Trophoblast cell (in vitro differentiated cells and primary cell): ENCODE results near the gene TRIM46.
"Not testable (repeated sequence)": the region's sequence is repeated elsewhere in the genome, so short reads cannot be mapped to it uniquely, and the experiment has no call there.

ENCODE experiments used
- DNase-seq, 2 donors: peaks; one replicate each; pipeline ENCODE4 v3.0.0-alpha.2; 2016
- H2AFZ ChIP-seq: 2 replicates; pipeline ENCODE4 v1.6.1; 2013; ENCODE audit warnings: low read length, moderate library complexity, mild to moderate bottlenecking; ENCODE audit not compliant: insufficient read depth, poor library complexity
- H2AK5ac ChIP-seq: 2 replicates; pipeline ENCODE4 v1.6.1; 2013; ENCODE audit warnings: mild to moderate bottlenecking, low read length
- H2BK120ac ChIP-seq: 2 replicates; pipeline ENCODE4 v1.6.1; 2013; ENCODE audit warnings: low read length, mild to moderate bottlenecking, moderate library complexity; ENCODE audit not compliant: insufficient read depth, poor library complexity
- H2BK12ac ChIP-seq: 2 replicates; pipeline ENCODE4 v1.6.1; 2013; ENCODE audit warnings: mild to moderate bottlenecking, low read length, moderate library complexity
- H2BK5ac ChIP-seq: 2 replicates; pipeline ENCODE4 v1.6.1; 2013; ENCODE audit warnings: low read length, low read depth, moderate library complexity, mild to moderate bottlenecking; ENCODE audit not compliant: poor library complexity
- H3K14ac ChIP-seq: 2 replicates; pipeline ENCODE4 v1.6.1; 2013; ENCODE audit warnings: mild to moderate bottlenecking, low read length
- H3K18ac ChIP-seq: 2 replicates; pipeline ENCODE4 v1.6.1; 2013; ENCODE audit warnings: mild to moderate bottlenecking, low read length
- H3K23ac ChIP-seq: 2 replicates; pipeline ENCODE4 v1.6.1; 2013; ENCODE audit warnings: low read length
- H3K27ac ChIP-seq: 2 replicates; pipeline ENCODE4 v1.5.1; 2013; ENCODE audit warnings: low read depth, mild to moderate bottlenecking, inconsistent platforms, low read length, moderate library complexity
- H3K27me3 ChIP-seq: 2 replicates; pipeline ENCODE4 v1.6.1; 2013; ENCODE audit warnings: inconsistent platforms, mild to moderate bottlenecking, low read length, moderate library complexity; ENCODE audit not compliant: insufficient read depth
- H3K36me3 ChIP-seq, 2 experiments: 1 replicate in 1 of 2; 2 replicates in 1 of 2; pipeline ENCODE4 v1.6.1; 2013; ENCODE audit warnings: low read length in 2 of 2, mild to moderate bottlenecking in 2 of 2, moderate library complexity in 1 of 2; ENCODE audit not compliant: insufficient read depth in 2 of 2, control insufficient read depth in 1 of 2
- H3K4ac ChIP-seq: 2 replicates; pipeline ENCODE4 v1.6.1; 2013; ENCODE audit warnings: low read depth, mild to moderate bottlenecking, low read length, moderate library complexity
- H3K4me1 ChIP-seq, 2 experiments: 1 replicate in 1 of 2; 2 replicates in 1 of 2; pipeline ENCODE4 v1.6.1; 2013; ENCODE audit warnings: low read length in 2 of 2, mild to moderate bottlenecking in 2 of 2, moderate library complexity in 1 of 2; ENCODE audit not compliant: insufficient read depth in 2 of 2, control insufficient read depth in 1 of 2
- H3K4me2 ChIP-seq: 2 replicates; pipeline ENCODE4 v1.6.1; 2013; ENCODE audit warnings: inconsistent platforms, mild to moderate bottlenecking, low read length, moderate library complexity
- H3K4me3 ChIP-seq: 2 replicates; pipeline ENCODE4 v1.5.1; 2013; ENCODE audit warnings: mild to moderate bottlenecking, low read depth, low read length, inconsistent platforms
- H3K79me1 ChIP-seq: one replicate; pipeline ENCODE4 v1.6.1; 2013; ENCODE audit warnings: low read length
- H3K79me2 ChIP-seq: 2 replicates; pipeline ENCODE4 v1.6.1; 2013; ENCODE audit warnings: low read length, mild to moderate bottlenecking; ENCODE audit not compliant: control insufficient read depth, insufficient read depth, poor library complexity
- H3K9ac ChIP-seq: 2 replicates; pipeline ENCODE4 v1.6.1; 2013; ENCODE audit warnings: mild to moderate bottlenecking, low read length
- H3K9me3 ChIP-seq: 2 replicates; pipeline ENCODE4 v1.6.1; 2013; ENCODE audit warnings: low read depth, mild to moderate bottlenecking, control low read depth, inconsistent platforms, low read length; ENCODE audit not compliant: insufficient read depth
- H4K12ac ChIP-seq: 2 replicates; pipeline ENCODE4 v1.6.1; 2013; ENCODE audit warnings: low read depth, mild to moderate bottlenecking, low read length, moderate library complexity
- H4K8ac ChIP-seq: 2 replicates; pipeline ENCODE4 v1.6.1; 2013; ENCODE audit warnings: low read depth, mild to moderate bottlenecking, low read length, moderate library complexity
- H4K91ac ChIP-seq: one replicate; pipeline ENCODE4 v1.6.1; 2013; ENCODE audit warnings: low read depth, mild to moderate bottlenecking, low read length, moderate library complexity
- WGBS: extraction: QIAGEN DNeasy Blood & Tissue Kit; methylation state at CpG from one replicate; pipeline ENCODE4 v1.1.7; 2013; ENCODE audit warnings: missing lambda C conversion rate; ENCODE audit not compliant: insufficient read length, insufficient coverage; ENCODE audit errors: extremely low coverage; 5-methylcytosine and 5-hydroxymethylcytosine counted together

Gene TRIM46

DNA sequence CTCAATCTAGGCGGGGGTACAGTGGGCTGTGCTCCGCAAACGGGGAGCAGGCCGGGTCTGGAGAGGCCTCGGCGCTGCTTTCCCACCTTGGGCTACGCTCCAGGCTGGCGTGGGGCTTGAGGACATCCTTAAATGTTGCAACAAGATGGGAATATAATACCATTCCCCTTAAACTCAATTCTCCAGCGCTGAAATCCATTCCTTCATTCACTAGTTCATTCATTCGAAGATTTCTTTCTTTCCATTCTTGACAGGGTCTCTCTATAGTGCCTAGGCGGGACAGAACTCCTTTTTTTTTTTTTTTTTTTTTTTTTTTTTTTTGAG is 33.1 kb upstream of the TRIM46 start:
- Histone ChIP-seq H3K79me1 (peaks cover 16% of the 10 kb centered on the region), H3K79me2 (peaks cover 12% of the 10 kb centered on the region), H3K18ac (peak overlapping the region; percentile 51), H3K36me3 (peaks cover 7 to 10% of the 10 kb centered on the region in 2 experiments), H3K4me2 (peak overlapping the region; percentile 96), H4K8ac (peak overlapping the region; percentile 87), H4K91ac (no peak overlapping the region), H2AK5ac (no peak overlapping the region), H2BK5ac (no peak overlapping the region), H3K4me1 (peaks cover 7 to 10% of the 10 kb centered on the region in 2 experiments), H3K14ac (no peak overlapping the region), H2BK12ac (no peak overlapping the region), H3K27ac (no peak overlapping the region), H3K4me3 (no peak overlapping the region), H4K12ac (peak overlapping the region; percentile 37), H2BK120ac (no peak overlapping the region), H3K23ac (no peak overlapping the region), H2AFZ (peak overlapping the region; percentile 96), H3K9ac (no peak overlapping the region), H3K27me3 (no peaks in the 10 kb centered on the region), H3K9me3 (no peaks in the 10 kb centered on the region), H3K4ac (no peak overlapping the region)
- DNase-seq = no peak
- 100% methylated on average over 2 of the region's 11 CpGs for WGBS

DNA sequence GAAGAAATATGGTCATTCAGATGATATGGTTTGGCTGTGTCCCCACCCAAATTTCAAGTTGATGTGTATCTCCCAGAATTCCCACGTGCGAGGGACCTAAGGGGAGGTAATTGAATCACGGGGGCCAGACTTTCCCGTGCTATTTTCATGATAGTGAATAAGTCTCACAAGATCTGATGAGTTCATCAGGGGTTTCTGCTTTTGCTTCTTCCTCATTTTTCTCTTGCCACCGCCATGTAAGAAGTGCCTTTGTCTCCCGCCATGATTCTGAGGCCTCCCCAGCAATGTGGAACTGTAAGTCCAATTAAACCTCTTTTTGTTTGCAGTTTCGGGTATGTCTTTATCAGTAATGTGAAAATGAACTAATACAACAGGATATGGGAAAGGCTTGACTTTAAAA is 31.9 kb upstream of the TRIM46 start:
- no peak overlapping the region for H3K4ac ChIP-seq
- no peak overlapping the region for H3K9ac ChIP-seq
- WGBS = no CpG with 5 or more reads among the region's 7 CpGs
- no peak overlapping the region for H3K4me2 ChIP-seq
- H3K23ac ChIP-seq = no peak overlapping the region
- H3K9me3 ChIP-seq = no peaks in the 10 kb centered on the region
- H3K4me3 ChIP-seq = no peak overlapping the region
- no peak overlapping the region for H2BK12ac ChIP-seq
- H3K79me2 ChIP-seq = peaks cover 8% of the 10 kb centered on the region
- no peak overlapping the region for H2BK5ac ChIP-seq
- H4K91ac ChIP-seq = no peak overlapping the region
- H3K36me3 ChIP-seq = peaks cover 7 to 10% of the 10 kb centered on the region in 2 experiments
- no peak overlapping the region for H2AFZ ChIP-seq
- no peak overlapping the region for H3K27ac ChIP-seq
- H3K27me3 ChIP-seq = no peaks in the 10 kb centered on the region
- H3K4me1 ChIP-seq = peaks cover 5 to 8% of the 10 kb centered on the region in 2 experiments
- no peak overlapping the region for H4K12ac ChIP-seq
- no peak overlapping the region for H4K8ac ChIP-seq
- no peak for DNase-seq
- H3K18ac ChIP-seq = no peak overlapping the region
- peaks cover 8% of the 10 kb centered on the region for H3K79me1 ChIP-seq
- H2BK120ac ChIP-seq = no peak overlapping the region
- H3K14ac ChIP-seq = no peak overlapping the region
- no peak overlapping the region for H2AK5ac ChIP-seq

DNA sequence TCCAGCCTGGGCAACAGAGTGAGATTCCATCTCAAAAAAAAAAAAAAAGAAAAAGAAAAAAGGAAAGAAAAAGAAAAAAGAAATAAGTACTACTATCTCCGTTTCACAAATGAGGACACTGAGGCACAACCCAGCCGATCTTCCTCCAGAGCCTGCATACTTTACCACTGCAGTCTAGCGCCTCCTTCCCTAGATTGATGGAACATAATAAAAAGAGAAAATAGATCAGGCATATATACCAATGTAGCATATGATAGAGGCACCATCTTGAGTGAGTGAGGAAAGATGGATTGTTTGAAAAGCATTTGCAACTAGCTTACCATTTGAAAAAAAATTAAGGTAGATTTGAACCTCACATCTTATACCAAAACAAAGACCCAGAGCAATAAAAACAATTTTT is 28.2 kb upstream of the TRIM46 start:
- no peak for DNase-seq
- Histone ChIP-seq H3K9me3 (no peaks in the 10 kb centered on the region), H3K9ac (no peak overlapping the region), H3K4ac (no peak overlapping the region), H4K12ac (no peak overlapping the region), H4K8ac (no peak overlapping the region), H2AK5ac (no peak overlapping the region), H2AFZ (no peak overlapping the region), H2BK12ac (no peak overlapping the region), H2BK120ac (no peak overlapping the region), H3K79me2 (no peaks in the 10 kb centered on the region), H3K4me2 (no peak overlapping the region), H4K91ac (no peak overlapping the region), H2BK5ac (no peak overlapping the region), H3K4me3 (no peak overlapping the region), H3K4me1 (peaks cover 1% of the 10 kb centered on the region in 2 experiments), H3K18ac (no peak overlapping the region), H3K23ac (no peak overlapping the region), H3K36me3 (no peaks in the 10 kb centered on the region), H3K27me3 (no peaks in the 10 kb centered on the region), H3K79me1 (no peaks in the 10 kb centered on the region), H3K27ac (no peak overlapping the region), H3K14ac (no peak overlapping the region)
- WGBS = no CpG with 5 or more reads among the region's 3 CpGs

DNA sequence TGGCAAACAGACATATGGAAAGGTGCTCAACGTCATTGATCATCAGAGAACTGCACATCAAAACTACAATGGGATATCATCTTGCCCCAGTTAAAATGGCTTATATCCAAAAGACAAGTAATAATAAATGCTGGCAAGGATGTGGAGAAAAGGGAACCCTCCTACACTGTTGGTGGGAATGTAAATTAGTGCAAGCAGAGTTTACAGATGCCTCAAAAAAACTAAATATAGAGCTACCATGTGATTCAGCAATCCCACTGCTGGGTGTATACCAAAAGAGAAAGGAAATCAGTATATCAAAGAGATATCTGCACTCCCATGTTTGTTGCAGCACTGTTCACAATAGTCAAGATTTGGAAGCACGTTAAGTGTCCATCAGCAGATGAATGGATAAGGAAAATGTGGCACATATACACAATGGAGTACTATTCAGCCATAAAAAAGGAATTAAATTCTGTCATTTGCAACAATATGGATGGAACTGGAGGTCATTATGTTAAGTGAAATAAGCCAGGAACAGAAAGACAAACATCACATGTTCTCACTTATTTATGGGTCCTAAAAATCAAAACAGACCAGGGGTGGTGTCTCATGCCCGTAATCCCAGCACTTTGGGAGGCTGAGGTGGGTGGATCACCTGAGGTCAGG is 17.5 kb upstream of the TRIM46 start:
- H2AK5ac ChIP-seq, H3K27me3 ChIP-seq, H3K4me2 ChIP-seq, H3K27ac ChIP-seq, H2BK5ac ChIP-seq, H3K36me3 ChIP-seq, H3K23ac ChIP-seq, H3K4me1 ChIP-seq, H2BK120ac ChIP-seq, H3K18ac ChIP-seq, H3K4me3 ChIP-seq, H4K12ac ChIP-seq, H3K14ac ChIP-seq, DNase-seq, H3K9ac ChIP-seq, H4K91ac ChIP-seq, H3K79me1 ChIP-seq, H4K8ac ChIP-seq, H3K79me2 ChIP-seq, H3K4ac ChIP-seq, H3K9me3 ChIP-seq, H2AFZ ChIP-seq, H2BK12ac ChIP-seq: not testable (repeated sequence)
- no CpG with 5 or more reads among the region's 3 CpGs for WGBS
